Measurements from ENCODE around the gene CALR3. TPM values are rescaled to one million over a fixed set of nuclear protein-coding genes. Genes with fewer than 3 reads are reported as not detected.
A peak's percentile ranks its signal among the peaks of the same experiment; 100 is the strongest.

Gene CALR3
- total RNA-seq, 1 donor from 2014 or later, result not detected

- Histone ChIP-seq H3K27ac (no peak overlapping the region), H3K9me3 (no peaks in the 10 kb centered on the region), H3K4me1 (peaks cover 26% of the 10 kb centered on the region), H3K36me3 (no peaks in the 10 kb centered on the region), H3K27me3 (no peaks in the 10 kb centered on the region), H3K4me3 (no peak overlapping the region)
- no peak for DNase-seq
- intact Hi-C loops (cut with DNase I), result no loop called here
- TF ChIP-seq CTCF (IDR thresholded peaks at IDR 0.05), result no peak
- ATAC-seq, result peak; percentile 35
These were observed 37.3 kb downstream of the CALR3 start for GRCh38 chr19:16458391-16459341.

GRCh38 chr19:16457954-16458331 lies 38.0 kb downstream of the CALR3 start:
- Histone ChIP-seq H3K36me3 (no peaks in the 10 kb centered on the region), H3K4me1 (peaks cover 25% of the 10 kb centered on the region), H3K9me3 (no peaks in the 10 kb centered on the region), H3K4me3 (no peak overlapping the region), H3K27ac (peak overlapping the region; percentile 51), H3K27me3 (no peaks in the 10 kb centered on the region)
- intact Hi-C loops (cut with DNase I), result no loop called here
- DNase-seq (no peak), ATAC-seq (peak; percentile 11)
- TF ChIP-seq CTCF (IDR thresholded peaks at IDR 0.05), result no peak

- Histone ChIP-seq H3K4me3 (no peak overlapping the region), H3K27me3 (no peaks in the 10 kb centered on the region), H3K27ac (peak overlapping the region; percentile 51), H3K4me1 (peaks cover 25% of the 10 kb centered on the region), H3K9me3 (no peaks in the 10 kb centered on the region), H3K36me3 (no peaks in the 10 kb centered on the region)
- ATAC-seq (peak; percentile 60), DNase-seq (no peak)
- TF ChIP-seq CTCF (IDR thresholded peaks at IDR 0.05), result no peak
- intact Hi-C loops (cut with DNase I), result no loop called here
These were observed 38.6 kb downstream of the CALR3 start for GRCh38 chr19:16457195-16457953.

GRCh38 chr19:16456652-16457194 lies 39.2 kb downstream of the CALR3 start:
- intact Hi-C loops (cut with DNase I), result no loop called here
- DNase-seq (no peak), ATAC-seq (peak; percentile 3)
- TF ChIP-seq CTCF (IDR thresholded peaks at IDR 0.05), result no peak
- H3K4me3 ChIP-seq, result no peak overlapping the region
- H3K4me1 ChIP-seq, result peaks cover 25% of the 10 kb centered on the region
- no peak overlapping the region for H3K27ac ChIP-seq
- no peaks in the 10 kb centered on the region for H3K36me3 ChIP-seq
- no peaks in the 10 kb centered on the region for H3K9me3 ChIP-seq
- no peaks in the 10 kb centered on the region for H3K27me3 ChIP-seq

- Histone ChIP-seq H3K27ac (no peak overlapping the region), H3K27me3 (no peaks in the 10 kb centered on the region), H3K36me3 (no peaks in the 10 kb centered on the region), H3K9me3 (no peaks in the 10 kb centered on the region), H3K4me3 (no peak overlapping the region), H3K4me1 (peaks cover 25% of the 10 kb centered on the region)
- intact Hi-C loops (cut with DNase I), result no loop called here
- DNase-seq, result no peak
- ATAC-seq, result no peak
- TF ChIP-seq CTCF (IDR thresholded peaks at IDR 0.05), result no peak
These were observed 40.5 kb downstream of the CALR3 start for GRCh38 chr19:16455489-16455888.

Measured in upper lobe of right lung (tissue), 1 donor.